Thymus (tissue), 2 donors: ENCODE data around the gene OR2A7. TPM values are rescaled to one million over a fixed set of nuclear protein-coding genes. Genes with fewer than 3 reads are reported as not detected.

Source experiments
- polyA plus RNA-seq: library from polyadenylated mRNA; stranded (reverse); fragments of 200-250 nt; gene quantifications from one replicate; pipeline ENCODE4 v1.2.3, GENCODE V29; 2013
- total RNA-seq: library from RNA; stranded (reverse); fragments of 120-200 nt; gene quantifications from one replicate; pipeline ENCODE4 v1.2.4, GENCODE V29; 2013
- donor health status: healthy.

The OR2A7 gene
- total and polyA plus RNA-seq, 2 donors, result 0.24 to 1.4 TPM

Other genes starting within 250 kb of the OR2A7 start
- not detected for gene OR2A5, start 215.8 kb downstream of the OR2A7 start, total RNA-seq
- gene OR2A5, start 215.8 kb downstream of the OR2A7 start, polyA plus RNA-seq, result 0.02 TPM
- gene OR2A25, start 195.0 kb downstream of the OR2A7 start, total RNA-seq, result not detected
- 0.05 TPM for gene OR2A25, start 195.0 kb downstream of the OR2A7 start, polyA plus RNA-seq
- gene OR2A12, start 178.5 kb downstream of the OR2A7 start, total RNA-seq, result not detected
- not detected for gene OR2A12, start 178.5 kb downstream of the OR2A7 start, polyA plus RNA-seq
- not detected for gene OR2A2, start 155.2 kb downstream of the OR2A7 start, total RNA-seq
- not detected for gene OR2A2, start 155.2 kb downstream of the OR2A7 start, polyA plus RNA-seq
- gene OR2A14, start 141.6 kb downstream of the OR2A7 start, total RNA-seq, result not detected
- gene OR2A14, start 141.6 kb downstream of the OR2A7 start, polyA plus RNA-seq, result not detected
- 0.28 TPM for gene CTAGE4, start 81.3 kb downstream of the OR2A7 start, total RNA-seq
- 0.62 TPM for gene CTAGE4, start 81.3 kb downstream of the OR2A7 start, polyA plus RNA-seq
- gene ARHGEF35, start 69.0 kb downstream of the OR2A7 start, total RNA-seq, result 1.3 TPM
- 8.3 TPM for gene ARHGEF35, start 69.0 kb downstream of the OR2A7 start, polyA plus RNA-seq
- not detected for gene OR2A42, start 25.2 kb downstream of the OR2A7 start, total RNA-seq
- gene OR2A42, start 25.2 kb downstream of the OR2A7 start, polyA plus RNA-seq, result 0.02 TPM
- 0.52 TPM for gene CTAGE8, start 4.5 kb upstream of the OR2A7 start, total RNA-seq
- gene CTAGE8, start 4.5 kb upstream of the OR2A7 start, polyA plus RNA-seq, result 3.1 TPM
- under 0.01 TPM for gene OR2A1, start 47.6 kb upstream of the OR2A7 start, total RNA-seq
- 0.07 TPM for gene OR2A1, start 47.6 kb upstream of the OR2A7 start, polyA plus RNA-seq
- gene ARHGEF5, start 90.6 kb upstream of the OR2A7 start, total RNA-seq, result 1.4 TPM
- 5.6 TPM for gene ARHGEF5, start 90.6 kb upstream of the OR2A7 start, polyA plus RNA-seq
- gene NOBOX, start 138.9 kb upstream of the OR2A7 start, total RNA-seq, result not detected
- not detected for gene NOBOX, start 138.9 kb upstream of the OR2A7 start, polyA plus RNA-seq